Fibroblast of skin of scalp (primary cell): Measurements from ENCODE around the gene GPR148.
A peak's percentile ranks its signal among the peaks of the same experiment; 100 is the strongest.

Experiments
- DNase-seq: peaks from one replicate; pipeline ENCODE4 v3.0.0-alpha.2; 2013

Gene GPR148

DNA sequence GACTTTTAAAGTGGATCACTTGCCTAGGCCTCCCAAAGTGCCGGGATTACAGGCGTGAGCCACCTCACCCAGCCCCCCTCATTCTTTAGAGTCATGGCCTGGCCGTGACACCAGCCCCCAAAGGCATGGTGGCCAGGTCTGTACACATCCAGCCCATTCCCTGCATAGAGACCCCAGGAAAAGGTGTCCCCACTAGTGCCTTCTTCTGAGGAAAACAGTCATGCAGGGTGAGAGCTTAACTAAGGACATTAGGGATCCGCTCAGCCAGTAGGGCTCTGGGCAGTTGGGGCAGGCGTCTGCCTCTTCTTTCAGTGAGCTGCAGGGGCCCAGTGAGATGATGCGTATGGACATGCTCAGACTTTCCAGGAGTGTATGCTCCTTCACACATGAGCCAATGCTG, 20.8 kb downstream of the GPR148 start:
- DNase-seq = no peak

DNA sequence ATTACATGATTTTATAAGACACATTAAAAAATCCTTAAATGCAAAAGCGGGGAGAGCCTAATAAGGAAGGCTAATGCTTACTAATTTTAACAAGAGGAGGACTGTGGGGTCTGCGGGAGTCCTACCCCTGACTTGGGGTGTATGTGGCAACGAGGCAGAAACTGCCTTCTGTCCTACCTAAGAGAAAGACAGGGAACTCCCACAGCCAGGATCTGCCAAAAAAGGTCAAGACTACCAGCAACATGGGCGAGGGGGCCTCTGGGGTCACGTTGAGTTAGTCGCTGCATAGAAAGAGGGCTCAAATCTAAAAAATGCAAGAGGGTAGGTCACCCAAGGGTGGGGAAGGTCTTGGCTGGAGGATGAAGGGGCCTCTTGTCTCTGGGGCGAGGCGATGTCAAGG, 25.9 kb downstream of the GPR148 start:
- DNase-seq = no peak

GRCh38 chr2:130755256-130756052, 26.6 kb downstream of the GPR148 start, which contains the start of gene AMER3:
TSS of gene AMER3 (plus strand) at chr2:130755540. CDS start at chr2:130762073, 6,533 bp downstream.
- DNase-seq = no peak

DNA sequence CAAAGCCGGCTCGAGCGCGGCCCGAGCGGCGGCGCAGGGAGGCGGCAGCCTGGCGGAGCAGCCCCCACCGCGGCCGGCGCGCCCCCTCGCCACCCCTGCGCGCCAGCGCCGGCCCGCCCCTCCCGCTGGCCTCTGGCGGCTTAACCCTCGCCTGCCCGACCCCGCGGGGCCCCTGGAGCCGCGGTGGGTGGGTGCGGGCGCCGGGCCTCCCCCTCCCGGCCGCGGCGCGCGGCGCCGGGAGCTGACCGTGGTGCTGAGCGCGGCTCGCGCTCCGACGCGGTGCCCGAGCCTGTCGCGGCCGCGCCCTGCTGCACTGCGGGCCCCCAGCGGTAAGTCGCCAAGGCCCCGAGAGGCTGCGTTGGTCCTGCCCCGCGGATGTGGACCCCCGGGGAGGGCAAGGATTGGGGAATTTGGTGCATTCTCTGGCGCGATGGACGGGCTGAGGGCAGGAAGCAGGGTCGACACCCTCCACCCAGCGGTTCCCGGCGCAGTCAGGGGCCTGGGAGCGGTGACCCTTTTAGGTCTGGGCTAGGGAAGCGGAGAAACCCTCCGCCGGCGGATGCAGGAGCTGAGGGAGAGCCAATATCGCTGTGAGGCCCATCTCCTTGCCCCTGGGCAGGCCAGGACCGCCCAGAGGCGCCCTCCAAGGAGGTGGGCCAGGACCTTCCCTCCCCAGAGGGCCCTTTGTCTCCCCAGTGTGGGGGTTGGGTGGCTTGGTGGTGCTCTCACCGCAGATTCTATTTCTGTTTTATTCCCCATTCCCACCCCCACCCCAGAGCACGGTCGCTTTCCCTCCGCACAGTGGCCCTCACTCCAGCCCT, 27.4 kb downstream of the GPR148 start:
- DNase-seq = peak; percentile 24

GRCh38 chr2:130756874-130757668, 28.2 kb downstream of the GPR148 start:
- no peak for DNase-seq

DNA sequence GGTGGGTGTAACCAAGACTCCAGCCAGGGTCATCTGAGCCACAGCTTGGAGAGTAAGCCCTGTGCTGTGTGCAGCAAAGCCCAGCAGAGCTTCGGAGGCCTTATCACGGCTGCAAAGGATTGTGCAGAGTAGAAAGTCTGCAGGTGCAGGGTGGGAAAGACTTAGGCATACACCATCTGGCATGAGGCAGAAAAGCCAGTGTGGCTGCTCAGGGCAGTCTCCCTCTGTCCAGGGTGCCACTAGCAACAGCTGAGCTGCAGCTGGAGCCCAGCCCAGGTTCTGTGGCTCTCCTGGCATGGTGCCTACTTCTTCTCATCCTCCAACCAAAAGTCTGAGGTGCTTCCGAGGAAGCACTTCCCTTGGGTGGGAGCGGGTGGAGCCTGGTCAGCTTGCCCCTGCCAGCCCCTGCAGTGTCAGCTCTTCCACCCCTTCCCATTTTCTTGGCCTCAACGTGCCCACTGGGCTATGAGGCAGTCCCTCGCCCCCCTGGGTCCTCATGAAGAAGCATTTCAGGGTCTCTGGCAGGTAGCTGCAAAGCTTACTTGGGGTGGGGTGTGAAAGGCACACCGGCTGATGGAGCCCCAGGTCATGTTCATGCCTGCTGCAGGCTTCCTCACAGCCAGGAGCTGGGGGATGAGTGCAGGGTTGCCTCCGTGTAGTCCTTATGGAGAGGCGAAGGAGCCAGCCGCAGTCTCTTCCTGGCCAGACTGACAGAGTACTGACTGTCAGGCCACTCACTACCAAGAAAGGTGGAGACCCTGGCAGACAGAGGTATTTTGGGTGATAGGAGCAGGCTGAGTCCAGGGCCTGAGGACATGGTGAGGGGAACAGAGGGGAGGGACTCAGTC, 31.3 kb downstream of the GPR148 start:
- peak; percentile 13 for DNase-seq

DNA sequence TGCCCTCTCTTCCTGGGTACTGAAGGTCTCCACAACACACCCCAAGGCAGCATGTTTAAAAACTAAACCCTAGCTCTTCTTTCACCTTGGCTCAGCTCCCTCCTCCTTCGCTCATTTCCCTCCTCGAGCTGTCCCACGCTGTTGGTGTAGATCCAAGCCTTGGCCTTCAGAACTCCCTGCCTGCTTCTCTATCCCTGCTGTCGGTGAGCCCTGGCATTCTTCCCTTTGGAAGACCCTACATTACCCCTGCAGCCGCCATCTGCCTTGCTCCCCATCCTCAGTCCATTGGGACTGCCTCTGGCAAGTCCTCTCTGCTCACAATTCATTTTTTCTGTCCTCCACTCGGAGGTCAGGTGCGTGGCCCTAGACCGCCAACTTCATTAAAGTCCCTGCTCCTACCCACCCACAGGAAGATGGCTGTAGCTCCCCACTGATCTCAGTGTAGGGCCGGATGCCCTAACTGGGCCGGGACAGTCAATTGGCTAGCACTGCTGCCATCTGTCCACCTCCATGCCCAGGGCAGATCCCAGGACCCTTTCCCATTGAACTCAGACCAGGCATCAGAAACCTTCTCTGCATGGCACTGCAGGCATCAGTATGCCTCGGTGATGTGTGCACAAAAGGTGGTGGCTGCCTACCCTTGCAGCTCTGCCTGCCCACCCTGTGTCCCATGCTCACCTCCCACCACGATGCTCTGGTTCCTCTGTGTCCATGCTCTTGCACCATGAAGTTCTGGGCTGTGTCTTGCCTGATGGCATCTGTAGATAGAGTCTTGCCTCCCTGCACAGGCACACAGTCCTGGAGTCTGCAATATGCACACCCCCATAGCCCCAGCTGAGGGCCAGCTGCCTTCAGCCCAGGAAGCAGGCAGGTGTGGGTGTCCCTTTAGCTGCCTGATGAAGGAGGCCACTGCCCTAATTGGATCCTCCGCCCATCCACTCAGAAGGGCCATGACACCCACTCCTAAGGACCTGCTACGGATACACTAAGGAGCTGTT, 32.2 kb downstream of the GPR148 start:
- DNase-seq = no peak

DNA sequence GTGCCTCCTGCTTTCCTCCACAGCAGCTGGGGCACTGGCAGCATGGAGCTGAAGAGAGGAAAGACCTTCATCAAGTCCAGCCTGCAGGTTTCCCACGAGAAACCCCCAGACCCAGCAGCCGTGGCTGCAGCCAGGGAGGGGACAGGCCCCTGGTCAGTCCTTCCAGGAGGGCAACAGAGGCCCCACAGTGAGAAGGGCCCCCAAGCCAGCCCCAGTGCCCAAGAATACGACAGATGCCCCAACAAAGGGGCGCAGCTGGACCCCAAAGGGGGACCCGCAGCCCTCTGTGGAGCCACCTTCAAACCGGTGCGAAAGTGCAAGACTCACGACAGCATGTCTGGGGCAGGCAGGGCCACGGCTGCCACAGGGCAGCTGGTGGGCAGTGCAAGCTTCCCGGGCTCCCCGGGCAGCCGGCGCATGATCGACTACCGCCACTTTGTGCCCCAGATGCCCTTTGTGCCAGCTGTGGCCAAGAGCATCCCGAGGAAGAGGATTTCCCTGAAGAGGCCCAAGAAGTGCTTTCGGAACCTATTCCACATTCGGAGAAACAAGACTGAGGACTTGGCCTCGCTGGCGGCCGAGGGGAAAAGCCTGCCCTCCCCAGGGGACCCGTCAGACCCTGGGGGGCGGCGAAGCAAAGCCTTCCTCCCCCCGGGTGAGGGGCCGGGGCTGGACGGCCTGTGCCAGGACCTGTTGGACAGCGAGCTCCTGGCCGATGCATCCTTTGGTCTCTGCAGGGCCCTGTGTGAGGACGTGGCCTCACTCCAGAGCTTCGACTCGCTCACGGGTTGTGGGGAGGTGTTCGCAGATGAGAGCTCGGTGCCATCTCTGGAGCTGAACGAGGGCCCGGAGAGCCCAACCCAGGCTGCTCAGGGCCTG, 33.4 kb downstream of the GPR148 start:
- DNase-seq = no peak

GRCh38 chr2:130762910-130763385, 34.1 kb downstream of the GPR148 start:
- no peak for DNase-seq

DNA sequence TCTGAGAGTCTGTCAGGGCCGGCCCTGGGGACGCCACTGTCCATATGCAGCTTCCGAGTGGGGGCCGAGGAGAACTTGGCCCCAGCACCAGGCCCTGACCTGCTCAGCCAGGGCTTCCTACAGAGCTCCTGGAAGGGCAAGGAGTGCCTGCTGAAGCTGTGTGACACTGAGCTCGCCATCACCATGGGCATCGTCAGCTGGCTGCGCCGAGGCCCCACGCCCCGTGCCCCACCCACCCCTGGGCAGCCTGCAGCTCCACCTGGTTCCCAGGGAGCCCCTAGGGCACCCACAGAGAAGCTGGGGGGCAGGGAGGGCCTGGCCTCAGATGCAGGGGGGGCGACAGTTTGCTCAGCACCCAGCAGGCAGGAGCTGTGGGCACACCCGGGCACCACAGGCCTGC, 34.5 kb downstream of the GPR148 start:
- DNase-seq = no peak

DNA sequence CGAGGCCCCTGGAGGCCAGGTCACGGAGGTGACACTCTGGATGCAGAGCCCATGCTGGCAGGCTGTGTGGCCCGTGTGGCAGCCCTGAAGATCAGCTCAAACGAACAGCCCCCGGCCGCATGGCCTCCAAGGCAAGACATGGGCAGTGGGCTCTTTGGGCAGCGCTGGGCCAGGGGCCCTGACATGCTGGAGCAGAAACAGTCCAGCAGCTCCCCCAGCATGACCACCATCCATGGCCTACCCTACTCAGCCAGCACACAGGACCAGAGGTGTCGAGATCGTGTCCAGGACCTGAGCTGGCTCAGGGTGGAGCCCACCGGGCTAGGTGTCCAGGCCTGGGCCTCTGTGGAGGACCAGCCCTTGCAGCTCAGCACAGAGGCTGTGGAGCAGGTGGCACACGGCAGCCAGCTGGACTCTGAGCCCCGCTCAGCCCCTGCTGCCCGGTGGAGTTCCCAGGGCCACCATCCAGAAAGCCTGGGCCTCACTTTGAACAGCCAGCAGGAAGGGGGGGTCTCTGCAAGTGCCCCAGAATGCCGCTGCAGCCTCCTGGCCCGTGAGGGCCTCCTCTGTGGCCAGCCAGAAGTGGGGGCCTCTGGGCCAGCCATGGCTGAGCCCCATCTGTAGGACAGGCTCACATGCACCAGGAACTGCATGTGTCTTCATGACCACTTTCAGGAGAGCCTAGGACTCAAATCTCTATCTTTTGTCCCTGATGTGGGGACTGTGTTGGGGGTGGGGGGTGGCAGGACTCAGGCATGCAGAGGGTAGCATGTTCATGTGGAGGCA, 35.4 kb downstream of the GPR148 start:
- no peak for DNase-seq

- DNase-seq = no peak
Measured at GRCh38 chr2:130764821-130765115, 35.9 kb downstream of the GPR148 start.

DNA sequence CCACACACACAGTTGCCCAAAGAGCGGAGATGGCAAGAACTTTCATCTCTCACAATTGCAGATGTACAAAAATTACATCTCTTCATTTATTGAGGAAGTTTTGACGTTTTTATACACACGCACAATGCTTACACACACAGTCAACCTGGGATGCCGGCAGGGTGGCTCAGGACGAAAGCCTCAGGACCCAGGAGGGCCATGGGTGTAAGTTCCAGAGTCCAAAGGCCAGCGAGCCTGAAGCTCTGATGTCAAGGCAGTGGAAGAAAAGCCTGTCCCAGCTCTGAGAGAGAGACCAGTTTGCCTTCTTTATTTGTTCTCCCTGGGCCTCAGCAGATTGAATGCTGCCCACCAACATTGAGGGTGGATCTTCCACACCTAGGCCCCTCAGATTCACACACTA, 36.6 kb downstream of the GPR148 start:
- DNase-seq = no peak

DNA sequence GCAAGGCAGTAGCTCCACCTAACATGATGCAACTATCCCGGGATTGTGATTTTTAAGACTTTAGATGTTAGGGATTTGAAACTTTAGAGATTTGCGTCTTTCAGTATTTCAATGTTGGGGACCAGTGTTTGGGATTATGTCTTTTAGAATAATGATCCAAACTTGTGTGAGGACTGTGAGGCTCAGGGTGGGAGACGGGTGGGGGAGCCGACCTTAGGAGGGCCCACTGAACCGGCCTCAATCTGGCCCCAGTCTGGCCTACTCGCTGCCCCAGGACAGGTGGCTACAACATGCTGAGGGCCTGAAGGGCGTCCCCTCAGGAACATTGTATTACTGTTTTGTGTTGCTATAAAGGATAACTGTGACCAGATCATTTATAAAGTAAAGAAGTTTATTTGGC, 37.2 kb downstream of the GPR148 start:
- DNase-seq = no peak

DNA sequence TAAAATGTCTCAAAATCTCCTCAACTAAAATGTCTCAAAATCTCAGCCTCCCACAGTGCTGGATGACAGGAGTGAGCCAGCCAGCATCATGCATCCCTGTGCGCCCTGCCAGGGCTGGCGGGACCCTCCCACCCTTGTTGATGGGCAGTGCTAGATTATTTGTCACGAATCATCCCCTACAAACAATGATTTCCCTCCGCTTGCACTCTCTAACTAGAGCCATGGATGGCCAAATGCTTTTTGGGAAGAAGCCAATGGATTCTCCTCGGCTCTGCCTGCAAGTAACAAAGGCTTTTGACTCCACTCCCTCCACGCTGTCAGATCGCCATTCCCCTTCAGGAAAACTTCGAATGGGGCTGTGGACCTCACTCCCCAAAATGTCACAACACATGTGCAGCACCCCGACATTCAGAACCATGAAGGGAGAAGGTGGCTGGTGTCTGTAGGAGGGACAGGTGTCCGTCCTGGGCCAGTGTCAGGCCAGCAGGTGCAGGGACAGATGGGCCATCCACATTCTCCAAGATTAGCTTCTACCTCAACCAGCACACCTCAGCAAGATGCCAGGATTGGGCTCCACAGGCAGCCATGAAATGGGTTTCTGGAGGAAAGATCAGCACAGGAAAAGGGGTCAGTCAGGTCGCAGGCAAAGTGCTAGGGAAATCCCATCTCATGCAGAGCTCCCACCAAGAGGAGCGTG, 38.0 kb downstream of the GPR148 start:
- no peak for DNase-seq

DNA sequence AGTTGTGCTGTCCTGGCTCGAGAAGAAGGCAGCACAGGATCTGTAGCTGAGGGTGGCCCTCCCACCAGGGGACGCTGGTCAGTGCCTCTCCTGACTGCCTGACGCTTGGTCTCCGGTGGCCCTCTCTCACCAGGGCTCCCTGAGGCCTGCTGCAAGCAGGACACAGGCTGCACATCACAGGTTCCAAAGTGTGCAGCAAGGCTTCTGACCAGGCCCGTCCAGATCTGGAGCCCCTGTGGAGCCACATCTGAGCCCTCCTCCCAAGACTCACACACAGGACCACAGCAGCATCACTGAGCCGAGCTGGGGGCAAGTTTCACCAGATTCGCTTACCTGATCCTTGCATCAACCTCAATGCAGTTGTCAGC, 38.5 kb downstream of the GPR148 start:
- DNase-seq = no peak

DNA sequence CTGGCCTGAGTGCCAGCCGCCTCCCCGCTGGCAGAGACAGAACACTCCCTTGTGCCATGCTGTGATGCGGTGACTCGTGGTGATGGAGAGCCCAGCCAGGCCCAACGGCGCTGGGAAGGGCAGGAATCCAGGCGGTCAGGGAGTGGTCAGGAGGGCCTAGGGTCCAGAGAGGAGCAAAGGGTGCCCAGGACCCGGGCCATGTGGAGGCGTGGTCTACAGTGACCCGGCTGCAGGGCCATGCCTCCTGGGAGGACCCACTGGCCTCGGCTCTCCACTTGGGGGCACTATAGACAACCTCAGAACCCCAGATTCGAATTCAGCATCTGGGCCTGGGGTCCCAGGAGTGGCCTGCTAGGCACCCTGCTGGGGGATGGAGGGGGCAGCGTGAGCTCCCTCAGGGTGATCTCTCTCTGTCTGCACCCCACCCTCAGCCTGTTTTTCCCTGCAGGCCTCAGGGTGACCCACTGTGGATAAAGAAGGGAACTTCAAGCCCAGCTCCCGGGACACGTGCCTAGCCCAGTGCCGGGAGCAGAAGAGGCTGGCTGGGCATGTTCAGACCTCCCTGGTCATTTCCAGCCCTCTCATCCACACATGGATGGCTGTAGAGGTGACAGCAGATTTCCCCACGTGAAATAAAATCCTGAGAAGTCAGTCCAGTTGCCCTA, 39.5 kb downstream of the GPR148 start:
- no peak for DNase-seq
